Measurements from ENCODE around the gene GSS.

GRCh38 chr20:34947336-34947735 lies 8.3 kb downstream of the GSS start:
- TF ChIP-seq TAF1 (IDR thresholded peaks at IDR 0.05; ENCODE audit: low read depth, low read length) (no peak), SPI1 (IDR thresholded peaks at IDR 0.05; ENCODE audit: low read depth, low read length) (no peak), POLR2AphosphoS5 (IDR thresholded peaks at IDR 0.05; ENCODE audit: low read depth, low read length) (no peak), POLR2A (IDR thresholded peaks at IDR 0.05; ENCODE audit: low read depth, low read length) (no peak), PAX5 (IDR thresholded peaks at IDR 0.05; ENCODE audit: insufficient read depth, low read length, severe bottlenecking) (no peak), POU2F2 (IDR thresholded peaks at IDR 0.05; ENCODE audit: low read depth, low read length) (no peak)
